Fibroblast of mammary gland (primary cell): ENCODE results near the gene PSD.

ENCODE experiments used
- DNase-seq: peaks from one replicate; pipeline ENCODE4 v3.0.0-alpha.2; 2010; ENCODE audit warnings: low read depth
- H3K4me3 ChIP-seq: 2 replicates; pipeline ENCODE4 v1.5.1; 2011; ENCODE audit warnings: low read depth, mild to moderate bottlenecking, low read length, moderate library complexity; ENCODE audit not compliant: control insufficient read depth
- TF ChIP-seq, protein P1 (sequence below): conservative IDR thresholded peaks from 2 replicates; pipeline ENCODE4 v1.5.1; 2011; ENCODE audit warnings: low read depth, low read length, inconsistent platforms; ENCODE audit not compliant: control insufficient read depth, insufficient read depth

Gene PSD

DNA sequence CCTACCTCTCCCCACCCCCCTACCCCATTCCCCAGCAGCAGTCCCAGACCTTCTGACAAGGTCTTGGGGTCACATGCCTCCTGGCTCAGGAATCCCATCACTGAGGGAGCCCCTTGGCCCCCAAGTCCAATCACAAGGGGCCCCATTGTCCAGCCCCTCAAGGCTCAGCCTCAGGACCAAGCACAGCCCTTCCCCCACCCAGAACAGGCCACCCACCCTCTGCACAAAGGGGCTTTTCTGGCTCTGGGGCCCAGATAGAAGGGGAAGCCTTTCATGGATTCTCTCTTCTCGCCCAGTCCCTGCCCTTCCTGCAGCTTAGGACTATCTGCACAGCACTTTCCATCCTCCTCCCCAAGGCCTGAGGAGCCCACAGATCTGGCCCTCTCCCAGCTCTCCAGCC lies 6.9 kb upstream of the PSD start:
- no peak for DNase-seq
- no peak overlapping the region for H3K4me3 ChIP-seq
- TF ChIP-seq, protein P1, sequence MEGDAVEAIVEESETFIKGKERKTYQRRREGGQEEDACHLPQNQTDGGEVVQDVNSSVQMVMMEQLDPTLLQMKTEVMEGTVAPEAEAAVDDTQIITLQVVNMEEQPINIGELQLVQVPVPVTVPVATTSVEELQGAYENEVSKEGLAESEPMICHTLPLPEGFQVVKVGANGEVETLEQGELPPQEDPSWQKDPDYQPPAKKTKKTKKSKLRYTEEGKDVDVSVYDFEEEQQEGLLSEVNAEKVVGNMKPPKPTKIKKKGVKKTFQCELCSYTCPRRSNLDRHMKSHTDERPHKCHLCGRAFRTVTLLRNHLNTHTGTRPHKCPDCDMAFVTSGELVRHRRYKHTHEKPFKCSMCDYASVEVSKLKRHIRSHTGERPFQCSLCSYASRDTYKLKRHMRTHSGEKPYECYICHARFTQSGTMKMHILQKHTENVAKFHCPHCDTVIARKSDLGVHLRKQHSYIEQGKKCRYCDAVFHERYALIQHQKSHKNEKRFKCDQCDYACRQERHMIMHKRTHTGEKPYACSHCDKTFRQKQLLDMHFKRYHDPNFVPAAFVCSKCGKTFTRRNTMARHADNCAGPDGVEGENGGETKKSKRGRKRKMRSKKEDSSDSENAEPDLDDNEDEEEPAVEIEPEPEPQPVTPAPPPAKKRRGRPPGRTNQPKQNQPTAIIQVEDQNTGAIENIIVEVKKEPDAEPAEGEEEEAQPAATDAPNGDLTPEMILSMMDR, result no peak

DNA sequence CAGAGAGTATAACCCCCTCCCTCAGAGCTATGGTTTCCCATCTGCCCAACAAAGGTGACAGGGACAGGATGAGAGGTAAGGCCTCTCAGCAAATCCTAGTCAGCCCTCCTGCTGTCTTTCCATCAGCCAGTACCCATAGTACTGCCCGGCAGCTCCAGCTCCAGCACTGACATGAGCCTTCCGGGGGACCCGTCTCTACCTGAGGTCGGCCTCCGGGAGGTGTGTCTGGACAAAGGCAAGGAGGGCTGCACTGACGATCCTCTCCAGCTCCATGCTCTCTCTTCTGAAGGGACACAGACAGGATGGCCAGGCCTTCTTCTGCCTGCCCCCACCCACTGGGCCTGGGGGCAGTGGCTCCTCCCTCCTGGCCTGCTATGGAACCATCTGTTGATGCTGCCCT lies 6.3 kb upstream of the PSD start:
- TF ChIP-seq, protein P1, result no peak
- H3K4me3 ChIP-seq, result no peak overlapping the region
- no peak for DNase-seq

DNA sequence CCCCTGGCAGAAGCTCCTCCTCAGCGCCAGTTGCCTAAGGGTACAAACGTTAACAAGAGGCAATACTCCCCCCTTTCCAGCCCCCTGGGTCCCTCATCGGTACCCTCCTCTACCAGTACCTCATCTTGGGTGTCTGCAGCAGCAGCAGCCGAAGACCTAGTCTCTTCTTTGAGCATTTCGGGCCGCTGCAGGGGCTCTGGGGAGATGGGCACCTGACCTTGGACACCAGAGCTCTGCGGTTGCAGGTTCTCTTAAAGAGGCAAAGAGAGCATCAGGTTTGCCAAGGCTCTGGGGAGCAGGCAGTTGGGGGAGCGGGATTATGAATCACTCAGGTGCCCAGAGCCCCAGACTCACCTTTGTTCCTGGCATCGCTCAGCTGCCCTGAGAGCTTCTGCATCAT lies 5.6 kb upstream of the PSD start:
- H3K4me3 ChIP-seq, result no peak overlapping the region
- no peak for DNase-seq
- TF ChIP-seq, protein P1, result no peak

DNA sequence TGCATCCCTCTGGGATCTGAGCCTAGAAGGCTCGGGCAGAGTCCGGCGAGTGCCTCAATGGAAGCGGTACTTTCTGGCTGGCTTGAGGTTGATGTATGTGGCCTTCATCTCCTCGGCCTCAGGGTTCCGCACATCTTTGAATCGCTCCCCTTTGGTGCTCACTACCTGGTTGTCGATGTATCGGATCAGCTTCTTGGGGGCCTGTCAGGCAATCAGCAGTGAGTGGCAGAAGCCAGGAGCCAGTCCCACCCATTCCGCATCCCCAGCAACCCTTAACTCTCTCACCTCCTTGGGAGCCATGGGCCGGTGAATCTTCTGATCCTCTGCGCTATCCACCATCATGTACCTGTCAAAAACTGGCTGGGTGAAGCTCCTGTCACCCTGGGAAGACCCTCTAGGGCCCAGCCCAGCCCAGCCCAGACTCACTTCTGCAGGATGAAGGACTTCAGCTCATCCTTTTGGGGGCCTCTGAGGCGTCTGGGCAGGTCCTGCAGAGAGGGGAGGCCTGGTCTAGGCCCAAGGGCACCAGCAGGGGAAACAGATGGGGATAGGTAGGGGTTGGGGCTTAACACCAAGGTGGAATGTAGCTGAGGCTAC lies 4.9 kb upstream of the PSD start:
- TF ChIP-seq, protein P1, result no peak
- H3K4me3 ChIP-seq, result no peak overlapping the region

DNA sequence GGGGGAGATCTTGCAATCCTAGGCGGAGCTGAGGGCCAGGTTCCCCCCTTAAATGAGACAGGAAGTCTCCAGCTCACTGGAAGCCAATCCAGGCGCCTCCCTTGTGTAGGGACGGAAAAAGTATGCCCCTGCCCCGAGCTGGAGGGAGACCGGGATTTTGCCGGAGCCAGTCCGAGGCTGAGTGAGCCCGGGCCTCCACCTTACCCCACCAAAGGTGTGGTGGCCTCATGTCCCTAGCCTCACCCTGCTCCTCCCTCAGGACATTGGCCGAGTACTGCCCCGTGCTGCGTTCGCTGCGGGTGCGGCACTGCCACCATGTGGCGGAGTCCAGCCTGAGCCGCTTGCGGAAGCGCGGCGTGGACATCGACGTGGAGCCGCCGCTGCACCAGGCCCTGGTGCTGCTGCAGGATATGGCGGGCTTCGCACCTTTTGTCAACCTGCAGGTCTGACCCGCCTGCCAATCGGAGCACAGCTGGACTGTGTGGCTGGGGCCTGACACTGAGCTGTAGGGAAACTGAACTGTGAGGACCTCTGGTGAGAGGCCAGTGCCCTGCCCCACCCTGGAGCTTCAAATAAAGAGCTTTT lies 4.1 kb upstream of the PSD start:
- TF ChIP-seq, protein P1, result peak; percentile 69
- peak overlapping the region; percentile 81 for H3K4me3 ChIP-seq
- DNase-seq, result peak; percentile 69

More for the DNA sequence above, 4.9 kb upstream of the PSD start:
- no peak for DNase-seq

DNA sequence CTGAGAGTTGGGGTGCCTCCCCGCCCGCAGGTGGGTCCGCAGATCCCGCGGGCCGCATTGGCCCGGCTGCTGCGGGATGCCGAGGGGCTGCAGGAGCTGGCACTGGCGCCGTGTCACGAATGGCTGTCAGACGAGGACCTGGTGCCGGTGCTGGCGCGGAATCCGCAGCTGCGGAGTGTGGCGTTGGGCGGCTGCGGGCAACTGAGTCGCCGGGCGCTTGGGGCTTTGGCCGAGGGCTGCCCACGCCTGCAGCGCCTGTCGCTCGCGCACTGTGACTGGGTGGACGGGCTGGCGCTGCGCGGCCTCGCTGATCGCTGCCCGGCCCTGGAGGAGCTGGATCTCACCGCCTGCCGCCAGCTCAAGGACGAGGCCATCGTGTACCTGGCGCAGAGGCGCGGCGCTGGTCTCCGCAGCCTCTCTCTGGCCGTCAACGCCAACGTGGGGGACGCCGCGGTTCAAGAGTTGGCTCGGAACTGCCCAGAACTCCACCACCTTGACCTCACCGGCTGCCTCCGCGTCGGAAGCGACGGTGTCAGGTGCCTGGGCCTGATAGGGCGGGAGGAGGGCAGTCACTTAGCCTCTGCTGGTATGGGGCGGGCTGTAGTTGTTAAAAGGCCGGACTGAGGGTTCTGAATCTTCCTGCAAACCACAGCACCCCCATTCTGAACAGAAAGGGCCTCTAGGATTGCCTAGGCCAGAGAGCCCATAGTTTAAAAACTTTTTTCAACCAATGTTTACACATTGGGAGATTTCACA lies 3.4 kb upstream of the PSD start:
- DNase-seq, result no peak
- TF ChIP-seq, protein P1, result no peak
- H3K4me3 ChIP-seq, result peak overlapping the region; percentile 81

DNA sequence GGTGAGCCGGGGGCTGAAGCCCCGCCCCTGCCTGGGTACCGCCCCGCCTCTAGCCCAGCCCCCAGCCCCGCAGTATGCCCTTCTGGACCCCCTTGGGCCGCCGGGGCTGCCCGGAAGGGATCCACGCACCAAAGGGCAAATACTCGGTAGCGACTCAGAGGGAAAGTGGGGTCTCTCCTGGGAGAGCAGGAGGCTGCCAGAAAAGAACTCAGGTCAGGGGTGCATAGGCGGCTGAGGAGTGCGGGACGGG lies 2.8 kb upstream of the PSD start:
- no peak for DNase-seq
- peak overlapping the region; percentile 81 for H3K4me3 ChIP-seq
- TF ChIP-seq, protein P1, result no peak
